Measurements from ENCODE around the gene LARP4B.

Gene LARP4B

GRCh38 chr10:812787-813186, 118.7 kb downstream of the LARP4B start:
- Histone ChIP-seq H3K27ac (ENCODE audit: insufficient read depth, low read depth, low read length, poor library complexity, severe bottlenecking) (no peak overlapping the region), H3K36me3 (ENCODE audit: control insufficient read depth, insufficient read depth, low read length) (peaks cover 43% of the 10 kb centered on the region), H3K4me3 (ENCODE audit: insufficient read depth, low read depth, low read length) (no peak overlapping the region), H3K4me1 (ENCODE audit: control insufficient read depth, insufficient read depth, low read length) (no peaks in the 10 kb centered on the region), H3K9me3 (ENCODE audit: control insufficient read depth, low read length) (no peaks in the 10 kb centered on the region), H3K27me3 (ENCODE audit: control insufficient read depth, insufficient read depth, low read length, poor library complexity, severe bottlenecking) (no peaks in the 10 kb centered on the region)
- 94 to 96% methylated on average over 19 of the region's 19 CpGs for WGBS, 2 experiments

- WGBS, 2 experiments, result 90 to 92% methylated on average over 9 of the region's 9 CpGs
- Histone ChIP-seq H3K36me3 (ENCODE audit: control insufficient read depth, insufficient read depth, low read length) (peaks cover 35% of the 10 kb centered on the region), H3K9me3 (ENCODE audit: control insufficient read depth, low read length) (no peaks in the 10 kb centered on the region), H3K27me3 (ENCODE audit: control insufficient read depth, insufficient read depth, low read length, poor library complexity, severe bottlenecking) (no peaks in the 10 kb centered on the region), H3K4me1 (ENCODE audit: control insufficient read depth, insufficient read depth, low read length) (no peaks in the 10 kb centered on the region), H3K4me3 (ENCODE audit: insufficient read depth, low read depth, low read length) (no peak overlapping the region), H3K27ac (ENCODE audit: insufficient read depth, low read depth, low read length, poor library complexity, severe bottlenecking) (no peak overlapping the region)
Measured at GRCh38 chr10:811379-812175, 119.9 kb downstream of the LARP4B start.

- 82 to 83% methylated on average over 16 of the region's 16 CpGs for WGBS, 2 experiments
- H3K36me3 ChIP-seq (ENCODE audit: control insufficient read depth, insufficient read depth, low read length), result peaks cover 35% of the 10 kb centered on the region
Measured at GRCh38 chr10:810351-810846, 121.1 kb downstream of the LARP4B start.

GRCh38 chr10:809671-810350, 121.7 kb downstream of the LARP4B start:
- Histone ChIP-seq H3K27ac (ENCODE audit: insufficient read depth, low read depth, low read length, poor library complexity, severe bottlenecking) (no peak overlapping the region), H3K36me3 (ENCODE audit: control insufficient read depth, insufficient read depth, low read length) (peaks cover 29% of the 10 kb centered on the region), H3K27me3 (ENCODE audit: control insufficient read depth, insufficient read depth, low read length, poor library complexity, severe bottlenecking) (no peaks in the 10 kb centered on the region), H3K4me1 (ENCODE audit: control insufficient read depth, insufficient read depth, low read length) (no peaks in the 10 kb centered on the region), H3K9me3 (ENCODE audit: control insufficient read depth, low read length) (no peaks in the 10 kb centered on the region), H3K4me3 (ENCODE audit: insufficient read depth, low read depth, low read length) (no peak overlapping the region)
- WGBS, 2 experiments, result 95% methylated on average over 29 of the region's 29 CpGs

More at GRCh38 chr10:810351-810846, 121.1 kb downstream of the LARP4B start:
- no peak overlapping the region for H3K4me3 ChIP-seq (ENCODE audit: insufficient read depth, low read depth, low read length)
- no peaks in the 10 kb centered on the region for H3K9me3 ChIP-seq (ENCODE audit: control insufficient read depth, low read length)
- H3K4me1 ChIP-seq (ENCODE audit: control insufficient read depth, insufficient read depth, low read length), result no peaks in the 10 kb centered on the region
- H3K27ac ChIP-seq (ENCODE audit: insufficient read depth, low read depth, low read length, poor library complexity, severe bottlenecking), result no peak overlapping the region
- no peaks in the 10 kb centered on the region for H3K27me3 ChIP-seq (ENCODE audit: control insufficient read depth, insufficient read depth, low read length, poor library complexity, severe bottlenecking)

- no peak overlapping the region for H3K4me3 ChIP-seq (ENCODE audit: insufficient read depth, low read depth, low read length)
- H3K9me3 ChIP-seq (ENCODE audit: control insufficient read depth, low read length), result no peaks in the 10 kb centered on the region
- H3K27ac ChIP-seq (ENCODE audit: insufficient read depth, low read depth, low read length, poor library complexity, severe bottlenecking), result no peak overlapping the region
- peaks cover 18% of the 10 kb centered on the region for H3K36me3 ChIP-seq (ENCODE audit: control insufficient read depth, insufficient read depth, low read length)
- peaks cover 5% of the 10 kb centered on the region for H3K4me1 ChIP-seq (ENCODE audit: control insufficient read depth, insufficient read depth, low read length)
- no peaks in the 10 kb centered on the region for H3K27me3 ChIP-seq (ENCODE audit: control insufficient read depth, insufficient read depth, low read length, poor library complexity, severe bottlenecking)
- WGBS, 2 experiments, result 94 to 96% methylated on average over 9 of the region's 9 CpGs
Measured at GRCh38 chr10:807958-808353, 123.5 kb downstream of the LARP4B start.

GRCh38 chr10:807163-807957, 124.1 kb downstream of the LARP4B start:
- 96% methylated on average over 30 of the region's 30 CpGs for WGBS, 2 experiments
- no peaks in the 10 kb centered on the region for H3K27me3 ChIP-seq (ENCODE audit: control insufficient read depth, insufficient read depth, low read length, poor library complexity, severe bottlenecking)
- peaks cover 5% of the 10 kb centered on the region for H3K4me1 ChIP-seq (ENCODE audit: control insufficient read depth, insufficient read depth, low read length)
- H3K36me3 ChIP-seq (ENCODE audit: control insufficient read depth, insufficient read depth, low read length), result peaks cover 13% of the 10 kb centered on the region
- no peaks in the 10 kb centered on the region for H3K9me3 ChIP-seq (ENCODE audit: control insufficient read depth, low read length)
- no peak overlapping the region for H3K27ac ChIP-seq (ENCODE audit: insufficient read depth, low read depth, low read length, poor library complexity, severe bottlenecking)
- H3K4me3 ChIP-seq (ENCODE audit: insufficient read depth, low read depth, low read length), result no peak overlapping the region

GRCh38 chr10:806451-807162, 124.9 kb downstream of the LARP4B start:
- H3K27ac ChIP-seq (ENCODE audit: insufficient read depth, low read depth, low read length, poor library complexity, severe bottlenecking), result no peak overlapping the region
- H3K9me3 ChIP-seq (ENCODE audit: control insufficient read depth, low read length), result no peaks in the 10 kb centered on the region
- no peak overlapping the region for H3K4me3 ChIP-seq (ENCODE audit: insufficient read depth, low read depth, low read length)
- peaks cover 5% of the 10 kb centered on the region for H3K4me1 ChIP-seq (ENCODE audit: control insufficient read depth, insufficient read depth, low read length)
- 92% methylated on average over 20 of the region's 20 CpGs for WGBS, 2 experiments
- peaks cover 6% of the 10 kb centered on the region for H3K36me3 ChIP-seq (ENCODE audit: control insufficient read depth, insufficient read depth, low read length)
- H3K27me3 ChIP-seq (ENCODE audit: control insufficient read depth, insufficient read depth, low read length, poor library complexity, severe bottlenecking), result no peaks in the 10 kb centered on the region

GRCh38 chr10:805620-806305, 125.7 kb downstream of the LARP4B start:
- 95% methylated on average over 29 of the region's 29 CpGs for WGBS, 2 experiments
- no peak overlapping the region for H3K27ac ChIP-seq (ENCODE audit: insufficient read depth, low read depth, low read length, poor library complexity, severe bottlenecking)
- H3K27me3 ChIP-seq (ENCODE audit: control insufficient read depth, insufficient read depth, low read length, poor library complexity, severe bottlenecking), result no peaks in the 10 kb centered on the region
- peaks cover 6% of the 10 kb centered on the region for H3K36me3 ChIP-seq (ENCODE audit: control insufficient read depth, insufficient read depth, low read length)
- no peaks in the 10 kb centered on the region for H3K9me3 ChIP-seq (ENCODE audit: control insufficient read depth, low read length)
- H3K4me3 ChIP-seq (ENCODE audit: insufficient read depth, low read depth, low read length), result no peak overlapping the region
- peaks cover 5% of the 10 kb centered on the region for H3K4me1 ChIP-seq (ENCODE audit: control insufficient read depth, insufficient read depth, low read length)
